Thyroid gland (tissue), 4 donors: ENCODE measurements around the gene RAP1GAP.

Experiments used
- CTCF ChIP-seq, 6 experiments: fragments of 200-600 bp in 3 of 6; fragments of 450-650 bp in 3 of 6; sonication (generic) in 3 of 6; IDR thresholded peaks; one replicate each; pipeline ENCODE4 v1.5.1; 2016 to 2019; ENCODE audit warnings: antibody characterized with exemption in 6 of 6, mild to moderate bottlenecking in 2 of 6, inconsistent platforms in 1 of 6, moderate library complexity in 1 of 6
- POLR2A ChIP-seq, 2 donors: fragments of 450-650 bp; IDR thresholded peaks; one replicate each; pipeline ENCODE4 v1.6.1; 2017; ENCODE audit warnings: antibody characterized with exemption in 2 of 2, mild to moderate bottlenecking in 2 of 2, moderate library complexity in 1 of 2

- TF ChIP-seq CTCF (IDR thresholded peaks at IDR 0.05), result no peak
- TF ChIP-seq POLR2A (IDR thresholded peaks at IDR 0.05), result no peak
These were observed 44.4 kb downstream of the RAP1GAP start for GRCh38 chr1:21624571-21625389.
